B cell (primary cell): ENCODE data around the gene MAP3K5. TPM values are rescaled to one million over a fixed set of nuclear protein-coding genes. Genes with fewer than 3 reads are reported as not detected.

Source experiments
- ATAC-seq: fragments of 200-7000 bp; cut with Tn5 transposase; one replicate; pipeline ENCODE4 v1.10.0; 2021; ENCODE audit warnings: low read depth, mild to moderate bottlenecking, moderate number of reproducible peaks, moderate library complexity
- CTCF ChIA-PET: fragments of 350-600 bp; sonication (Branson Sonifier 250); formaldehyde crosslinking; loops from one replicate; lab custom pipeline; 2021; ENCODE audit warnings: antibody characterized with exemption, inconsistent platforms; lab: Charles Lee
- POLR2A ChIA-PET: fragments of 350-600 bp; sonication (Branson Sonifier 250); formaldehyde crosslinking; loops from one replicate; lab custom pipeline; 2021; ENCODE audit warnings: antibody characterized with exemption; lab: Charles Lee
- DNase-seq: peaks from one replicate; pipeline ENCODE4 v3.0.0; 2013
- H2AFZ ChIP-seq: 2 replicates; pipeline ENCODE4 v1.6.1; 2012; ENCODE audit warnings: mild to moderate bottlenecking, low read depth, low read length; ENCODE audit not compliant: insufficient read depth, poor library complexity, severe bottlenecking
- H3K27ac ChIP-seq, 2 donors: 1 replicate in 1 of 2; 2 replicates in 1 of 2; pipeline ENCODE4 v1.5.1; 2012 to 2013; ENCODE audit warnings: low read length in 2 of 2, mild to moderate bottlenecking in 2 of 2, moderate library complexity in 1 of 2
- H3K27me3 ChIP-seq, 4 experiments: fragments of 200-600 bp in 1 of 4; sonication (generic) in 1 of 4; replicated peaks in 1 of 4; 1 replicate in 2 of 4; 2 replicates in 2 of 4; pipeline versions ENCODE4 v1.6.1 to v1.7.0; 2013 to 2016; ENCODE audit warnings: low read length in 3 of 4, mild to moderate bottlenecking in 2 of 4, mixed read lengths in 1 of 4, moderate library complexity in 1 of 4; ENCODE audit not compliant: insufficient read depth in 4 of 4, control insufficient read depth in 3 of 4; ENCODE audit errors: control extremely low read depth in 1 of 4
- H3K36me3 ChIP-seq, 2 experiments: replicated peaks in 1 of 2; 1 replicate in 1 of 2; 2 replicates in 1 of 2; pipeline versions ENCODE4 v1.6.1 to v1.7.1; 2013; ENCODE audit warnings: low read length in 1 of 2; ENCODE audit not compliant: insufficient read depth in 2 of 2, control insufficient read depth in 1 of 2; ENCODE audit errors: control extremely low read depth in 1 of 2, extremely low read depth in 1 of 2
- H3K4me1 ChIP-seq, 2 donors: fragments of 200-600 bp in 1 of 2; sonication (generic) in 1 of 2; 1 replicate in 1 of 2; 2 replicates in 1 of 2; pipeline versions ENCODE4 v1.5.1 to v1.6.1; 2013 to 2017; ENCODE audit warnings: low read length in 2 of 2; ENCODE audit not compliant: control insufficient read depth in 2 of 2, insufficient read depth in 2 of 2
- H3K4me2 ChIP-seq: replicated peaks from 2 replicates; pipeline ENCODE3; 2012; ENCODE audit warnings: mild to moderate bottlenecking, low read depth, low read length; ENCODE audit not compliant: poor library complexity, severe bottlenecking
- H3K4me3 ChIP-seq, 5 experiments: fragments of 200-600 bp in 1 of 5; sonication (generic) in 1 of 5; 1 replicate in 3 of 5; 2 replicates in 2 of 5; pipeline versions ENCODE4 v1.5.1 to v1.7.0; 2011 to 2016; ENCODE audit warnings: low read length in 4 of 5, mild to moderate bottlenecking in 4 of 5, low read depth in 2 of 5, control low read depth in 1 of 5, moderate library complexity in 1 of 5; ENCODE audit not compliant: insufficient read depth in 1 of 5; ENCODE audit errors: control extremely low read depth in 1 of 5, extremely low read depth in 1 of 5
- H3K79me2 ChIP-seq: fragments of 200-600 bp; sonication (generic); one replicate; pipeline ENCODE4 v1.6.0; 2016; ENCODE audit warnings: low read length; ENCODE audit not compliant: control insufficient read depth, insufficient read depth
- H3K9ac ChIP-seq: fragments of 200-600 bp; sonication (generic); 2 replicates; pipeline ENCODE4 v1.6.1; 2017; ENCODE audit warnings: mild to moderate bottlenecking, low read length, moderate library complexity
- H3K9me3 ChIP-seq, 3 donors: one replicate each; pipeline versions ENCODE4 v1.6.1 to v1.7.1; 2013; ENCODE audit warnings: low read length in 2 of 3; ENCODE audit not compliant: control insufficient read depth in 2 of 3, insufficient read depth in 1 of 3; ENCODE audit errors: control extremely low read depth in 1 of 3
- H4K20me1 ChIP-seq: 2 replicates; pipeline ENCODE4 v1.6.0; 2012; ENCODE audit warnings: mild to moderate bottlenecking, low read length; ENCODE audit not compliant: insufficient read depth, control insufficient read depth, poor library complexity, severe bottlenecking
- H3K27ac Mint-ChIP-seq: one replicate; pipeline ENCODE4 v1.8.0; 2021; ENCODE audit warnings: mixed read lengths
- H3K27me3 Mint-ChIP-seq: one replicate; pipeline ENCODE4 v1.8.0; 2021; ENCODE audit warnings: mixed read lengths
- H3K4me1 Mint-ChIP-seq: one replicate; pipeline ENCODE4 v1.8.0; 2021; ENCODE audit warnings: mixed read lengths
- H3K4me3 Mint-ChIP-seq: one replicate; pipeline ENCODE4 v1.8.0; 2021; ENCODE audit warnings: mixed read lengths
- H3K9me3 Mint-ChIP-seq: one replicate; pipeline ENCODE4 v1.8.0; 2022; ENCODE audit warnings: mixed read lengths; ENCODE audit not compliant: insufficient read depth
- EZH2 ChIP-seq: IDR thresholded peaks from 2 replicates; pipeline ENCODE4 v1.6.1; 2012; ENCODE audit warnings: borderline replicate concordance, low read depth, mild to moderate bottlenecking, moderate library complexity, low read length; ENCODE audit not compliant: insufficient read depth, poor library complexity, severe bottlenecking
- WGBS: methylation state at CpG from one replicate; pipeline ENCODE4 v1.1.5; 2013; ENCODE audit warnings: missing lambda C conversion rate; ENCODE audit not compliant: insufficient coverage; 5-methylcytosine and 5-hydroxymethylcytosine counted together
- intact Hi-C: fragments of 100-400 bp; cut with micrococcal nuclease; formaldehyde crosslinking; loops from one replicate; pipeline ENCODE4 v1.10.0; 2022
- polyA plus RNA-seq: library from polyadenylated mRNA; depleted of rRNA; stranded (reverse); fragments of >200 nt; gene quantifications from 2 replicates; pipeline ENCODE4 v1.2.3, GENCODE V29; 2012
- total RNA-seq, 2 donors: library from RNA; stranded (reverse); fragments of 120-200 nt in 1 of 2; gene quantifications; 1 replicate in 1 of 2; 2 replicates in 1 of 2; pipeline versions ENCODE4 v1.2.3 to v1.2.4, GENCODE V29; 2013 to 2022
- TF ChIP-seq, protein P1 (sequence below): fragments of 200-600 bp; IDR thresholded peaks from one replicate; pipeline ENCODE4 v1.8.0; 2022; ENCODE audit warnings: antibody characterized with exemption, mild to moderate bottlenecking

Gene MAP3K5
- total and polyA plus RNA-seq, 2 donors (not counting 1 experiment from before 2014, with no cell fraction given) = 5.7 to 34.1 TPM

DNA sequence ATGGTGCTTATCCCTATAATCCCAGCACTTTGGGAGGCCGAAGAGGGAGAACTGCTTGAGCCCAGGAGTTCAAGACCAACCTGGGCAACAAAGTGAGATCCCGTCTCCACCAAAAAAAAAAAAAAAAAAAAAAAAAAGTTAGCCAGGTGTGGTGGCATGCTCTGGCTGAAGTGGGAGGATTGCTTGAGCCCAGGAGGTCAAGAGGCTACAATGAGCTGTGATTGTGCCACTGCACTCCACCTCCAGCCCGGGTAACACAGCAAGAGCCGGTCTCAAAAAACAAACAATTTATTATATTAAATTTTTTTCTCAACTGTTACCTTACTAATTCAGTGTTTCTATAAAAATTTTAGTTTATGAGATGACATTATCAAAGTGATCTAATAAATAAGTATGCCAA lies 156.7 kb downstream of the MAP3K5 start:
- Histone ChIP-seq H3K9ac (no peak overlapping the region), H3K79me2 (no peaks in the 10 kb centered on the region), H3K4me3 (no peak overlapping the region), H3K9me3 (no peaks in the 10 kb centered on the region), H3K4me1 (no peaks in the 10 kb centered on the region), H4K20me1 (no peaks in the 10 kb centered on the region), H3K36me3 (peaks cover 0 to 53% of the 10 kb centered on the region in 2 experiments), H3K27me3 (no peaks in the 10 kb centered on the region), H3K27ac (no peak overlapping the region), H2AFZ (no peak overlapping the region), H3K4me2 (no peak overlapping the region)
- intact Hi-C loops = no loop called here
- Mint-ChIP-seq H3K4me3 (no peak overlapping the region), H3K4me1 (no peaks in the 10 kb centered on the region), H3K27me3 (no peaks in the 10 kb centered on the region), H3K9me3 (no peaks in the 10 kb centered on the region), H3K27ac (no peak overlapping the region)
- ChIA-PET POLR2A (no interaction called here), CTCF (interaction anchor here (1.5 to 1.7 kb wide), 2 partner anchors 10 to 157 kb away, joined by 4 to 6 read pairs; partner anchors contain the start of gene MAP3K5)
- DNase-seq (no peak), ATAC-seq (no peak)
- TF ChIP-seq, protein P1, sequence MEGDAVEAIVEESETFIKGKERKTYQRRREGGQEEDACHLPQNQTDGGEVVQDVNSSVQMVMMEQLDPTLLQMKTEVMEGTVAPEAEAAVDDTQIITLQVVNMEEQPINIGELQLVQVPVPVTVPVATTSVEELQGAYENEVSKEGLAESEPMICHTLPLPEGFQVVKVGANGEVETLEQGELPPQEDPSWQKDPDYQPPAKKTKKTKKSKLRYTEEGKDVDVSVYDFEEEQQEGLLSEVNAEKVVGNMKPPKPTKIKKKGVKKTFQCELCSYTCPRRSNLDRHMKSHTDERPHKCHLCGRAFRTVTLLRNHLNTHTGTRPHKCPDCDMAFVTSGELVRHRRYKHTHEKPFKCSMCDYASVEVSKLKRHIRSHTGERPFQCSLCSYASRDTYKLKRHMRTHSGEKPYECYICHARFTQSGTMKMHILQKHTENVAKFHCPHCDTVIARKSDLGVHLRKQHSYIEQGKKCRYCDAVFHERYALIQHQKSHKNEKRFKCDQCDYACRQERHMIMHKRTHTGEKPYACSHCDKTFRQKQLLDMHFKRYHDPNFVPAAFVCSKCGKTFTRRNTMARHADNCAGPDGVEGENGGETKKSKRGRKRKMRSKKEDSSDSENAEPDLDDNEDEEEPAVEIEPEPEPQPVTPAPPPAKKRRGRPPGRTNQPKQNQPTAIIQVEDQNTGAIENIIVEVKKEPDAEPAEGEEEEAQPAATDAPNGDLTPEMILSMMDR = no peak
- TF ChIP-seq EZH2 = no peak
- WGBS = no CpG with 5 or more reads among the region's 4 CpGs

DNA sequence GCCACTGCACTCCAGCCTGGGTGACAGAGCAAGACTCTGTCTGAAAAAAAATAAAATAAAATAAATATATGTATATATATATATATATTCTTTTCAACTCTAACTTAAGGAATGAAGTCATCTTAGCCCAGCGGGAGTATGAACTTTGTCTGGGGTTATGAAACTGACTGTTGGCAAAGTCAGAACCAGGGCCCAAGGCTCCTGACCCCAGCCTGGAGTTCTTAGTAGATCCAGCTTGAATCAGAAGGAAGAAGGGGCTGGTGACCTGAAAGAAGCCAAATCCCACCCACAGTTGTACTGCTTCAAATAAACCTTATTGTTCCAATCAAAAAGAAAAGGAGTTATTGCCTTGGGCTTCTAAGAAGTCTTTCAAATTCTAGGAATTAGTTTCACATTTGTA lies 158.9 kb downstream of the MAP3K5 start:
- no peaks in the 10 kb centered on the region for H3K79me2 ChIP-seq
- Mint-ChIP-seq H3K9me3 (no peaks in the 10 kb centered on the region), H3K4me3 (no peak overlapping the region), H3K4me1 (no peaks in the 10 kb centered on the region), H3K27ac (no peak overlapping the region), H3K27me3 (no peaks in the 10 kb centered on the region)
- peaks cover 5 to 61% of the 10 kb centered on the region in 2 experiments for H3K36me3 ChIP-seq
- H3K27ac ChIP-seq = no peak overlapping the region
- no CpG with 5 or more reads among the region's 1 CpG for WGBS
- no peak overlapping the region for H3K4me3 ChIP-seq
- no peak overlapping the region for H3K9ac ChIP-seq
- no peaks in the 10 kb centered on the region for H3K27me3 ChIP-seq
- H3K4me1 ChIP-seq = no peaks in the 10 kb centered on the region
- H4K20me1 ChIP-seq = no peaks in the 10 kb centered on the region
- TF ChIP-seq, protein P1 = no peak
- no peak for TF ChIP-seq EZH2
- no peak overlapping the region for H2AFZ ChIP-seq
- H3K4me2 ChIP-seq = no peak overlapping the region
- ATAC-seq = no peak
- DNase-seq = no peak
- H3K9me3 ChIP-seq = no peaks in the 10 kb centered on the region
- ChIA-PET POLR2A (no interaction called here), CTCF (no interaction called here)
- intact Hi-C loops = no loop called here
